ENCODE results near the gene ACP1. TPM values are rescaled to one million over a fixed set of nuclear protein-coding genes. Genes with fewer than 3 reads are reported as not detected.
A peak's percentile ranks its signal among the peaks of the same experiment; 100 is the strongest.

ACP1 gene
- total RNA-seq, 2 experiments from 2014 or later: 89.7 to 93.2 TPM

- H3K4me3 ChIP-seq (ENCODE audit: low read length): no peak overlapping the region
- no peak for TF ChIP-seq CTCF (IDR thresholded peaks at IDR 0.05)
- intact Hi-C loops (cut with DNase I, micrococcal nuclease): no loop called here
- peaks cover 16% of the 10 kb centered on the region for H3K4me1 Mint-ChIP-seq (ENCODE audit: low read depth)
- DNase-seq: no peak
- ChIA-PET POLR2A (interaction anchor here (0.7 kb wide), 1 partner anchor 25 kb away, joined by 3 read pairs; no protein-coding TSS in a partner anchor), CTCF (no interaction called here)
- peaks cover 17% of the 10 kb centered on the region for H3K4me1 ChIP-seq (ENCODE audit: insufficient read depth, low read length)
- H3K27ac Mint-ChIP-seq: no peak overlapping the region
- H3K27ac ChIP-seq (ENCODE audit: low read depth in 1 of 2, low read length in 2 of 2): no peak overlapping the region
- H3K27me3 Mint-ChIP-seq: peaks cover 42% of the 10 kb centered on the region
- H3K9me3 ChIP-seq (ENCODE audit: control insufficient read depth in 1 of 2, insufficient read depth in 1 of 2, low read length in 2 of 2): peaks cover 0 to 5% of the 10 kb centered on the region in 2 experiments
- no peaks in the 10 kb centered on the region for H3K36me3 ChIP-seq (ENCODE audit: insufficient read depth, low read length)
- no peaks in the 10 kb centered on the region for H3K9me3 Mint-ChIP-seq
- ATAC-seq (ENCODE audit: poor library complexity): no peak
- H3K4me3 Mint-ChIP-seq: no peak overlapping the region
- H3K27me3 ChIP-seq (ENCODE audit: control insufficient read depth in 1 of 2, insufficient read depth in 2 of 2, low read length in 2 of 2): peaks cover 37 to 40% of the 10 kb centered on the region in 2 experiments
- H3K36me3 Mint-ChIP-seq (ENCODE audit: low read depth): peaks cover 7% of the 10 kb centered on the region
Measured at GRCh38 chr2:286774-287392, 22.1 kb downstream of the ACP1 start.

GRCh38 chr2:287471-287885 is 22.7 kb downstream of the ACP1 start:
- H3K36me3 ChIP-seq (ENCODE audit: insufficient read depth, low read length): no peaks in the 10 kb centered on the region
- peaks cover 16% of the 10 kb centered on the region for H3K4me1 Mint-ChIP-seq (ENCODE audit: low read depth)
- peaks cover 0 to 5% of the 10 kb centered on the region in 2 experiments for H3K9me3 ChIP-seq (ENCODE audit: control insufficient read depth in 1 of 2, insufficient read depth in 1 of 2, low read length in 2 of 2)
- DNase-seq (peak in 2 of 14 experiments; percentile 12 to 22), ATAC-seq (ENCODE audit: poor library complexity) (no peak)
- H3K4me1 ChIP-seq (ENCODE audit: insufficient read depth, low read length): peaks cover 17% of the 10 kb centered on the region
- no peak overlapping the region for H3K4me3 ChIP-seq (ENCODE audit: low read length)
- H3K9me3 Mint-ChIP-seq: no peaks in the 10 kb centered on the region
- no peak overlapping the region for H3K27ac ChIP-seq (ENCODE audit: low read depth in 1 of 2, low read length in 2 of 2)
- ChIA-PET CTCF (no interaction called here), POLR2A (interaction anchor here (0.9 kb wide), 1 partner anchor 22 kb away, joined by 4 read pairs; no protein-coding TSS in a partner anchor)
- H3K27ac Mint-ChIP-seq: no peak overlapping the region
- no peak overlapping the region for H3K4me3 Mint-ChIP-seq
- peaks cover under 1% of the 10 kb centered on the region for H3K36me3 Mint-ChIP-seq (ENCODE audit: low read depth)
- TF ChIP-seq CTCF (IDR thresholded peaks at IDR 0.05): no peak
- intact Hi-C loops (cut with DNase I, micrococcal nuclease): no loop called here
- peaks cover 46% of the 10 kb centered on the region for H3K27me3 Mint-ChIP-seq
- H3K27me3 ChIP-seq (ENCODE audit: control insufficient read depth in 1 of 2, insufficient read depth in 2 of 2, low read length in 2 of 2): peaks cover 39 to 42% of the 10 kb centered on the region in 2 experiments

GRCh38 chr2:287911-288757 is 23.4 kb downstream of the ACP1 start, which contains the start of gene ALKAL2:
ALKAL2 (minus strand) TSS chr2:288091; CDS start chr2:287835, 256 bp downstream.
- POLR2A ChIA-PET: interaction anchor here (0.9 to 1.6 kb wide), 2 partner anchors 23 to 113 kb away, joined by 3 to 4 read pairs; no protein-coding TSS in a partner anchor
- Mint-ChIP-seq H3K4me1 (ENCODE audit: low read depth) (peaks cover 16% of the 10 kb centered on the region), H3K4me3 (no peak within 1 kb of the TSS), H3K9me3 (no peaks in the 10 kb centered on the region), H3K27me3 (peaks cover 53% of the 10 kb centered on the region), H3K36me3 (ENCODE audit: low read depth) (no peaks in the 10 kb centered on the region), H3K27ac (no peak within 1 kb of the TSS)
- H3K27me3 ChIP-seq (ENCODE audit: control insufficient read depth in 1 of 2, insufficient read depth in 2 of 2, low read length in 2 of 2): peaks cover 39 to 42% of the 10 kb centered on the region in 2 experiments
- peaks cover 0 to 5% of the 10 kb centered on the region in 2 experiments for H3K9me3 ChIP-seq (ENCODE audit: control insufficient read depth in 1 of 2, insufficient read depth in 1 of 2, low read length in 2 of 2)
- TF ChIP-seq CTCF (IDR thresholded peaks at IDR 0.05): no peak
- ATAC-seq (ENCODE audit: poor library complexity) (no peak), DNase-seq (peak in 1 of 14 experiments; percentile 16)
- CTCF ChIA-PET: no interaction called here
- intact Hi-C loops (cut with DNase I, micrococcal nuclease): no loop called here
- peaks cover 17% of the 10 kb centered on the region for H3K4me1 ChIP-seq (ENCODE audit: insufficient read depth, low read length)
- no peak within 1 kb of the TSS for H3K4me3 ChIP-seq (ENCODE audit: low read length)
- no peak within 1 kb of the TSS for H3K27ac ChIP-seq (ENCODE audit: low read depth in 1 of 2, low read length in 2 of 2)
- H3K36me3 ChIP-seq (ENCODE audit: insufficient read depth, low read length): no peaks in the 10 kb centered on the region
